ENCODE data around the gene NKX2-4.

GRCh38 chr20:21387528-21387927, 9.8 kb downstream of the NKX2-4 start:
- TF ChIP-seq FOXM1 (IDR thresholded peaks at IDR 0.05; ENCODE audit: borderline replicate concordance) (no peak), FOXK2 (IDR thresholded peaks at IDR 0.05) (no peak), SP1 (IDR thresholded peaks at IDR 0.05) (no peak), ARNT (IDR thresholded peaks at IDR 0.05) (no peak), BHLHE40 (IDR thresholded peaks at IDR 0.05; ENCODE audit: borderline replicate concordance) (no peak), PKNOX1 (IDR thresholded peaks at IDR 0.05) (no peak), FOXA1 (IDR thresholded peaks at IDR 0.05) (no peak), NFRKB (IDR thresholded peaks at IDR 0.05) (no peak)
